Measurements from ENCODE around the gene CERS4. TPM values are rescaled to one million over a fixed set of nuclear protein-coding genes. Genes with fewer than 3 reads are reported as not detected.

CERS4 gene
- polyA plus RNA-seq, 1 experiment: 7.6 TPM

DNA sequence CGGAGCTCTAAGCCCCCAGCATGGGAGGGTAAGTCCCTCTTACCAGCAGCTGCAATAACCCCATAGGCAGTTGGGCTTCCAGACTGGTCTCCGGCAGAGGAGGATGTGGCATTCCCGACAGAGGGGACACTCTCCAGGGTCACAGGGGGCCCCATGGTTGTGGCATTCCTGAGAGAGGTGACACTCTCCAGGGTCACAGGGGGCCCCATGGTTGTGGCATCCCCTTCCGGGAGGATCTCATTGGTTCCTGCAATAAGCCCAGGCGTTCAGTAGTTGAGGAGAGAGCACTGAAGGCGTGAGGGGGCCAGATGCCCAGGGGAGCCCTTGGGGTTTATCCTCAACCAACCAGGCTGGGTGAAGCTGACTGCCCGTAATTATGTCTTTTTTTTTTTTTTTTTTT, 93.6 kb downstream of the CERS4 start:
- ChIA-PET POLR2A (no interaction called here), CTCF (interaction anchor here (0.9 kb wide), 1 partner anchor 33 kb away, joined by 5 read pairs; no protein-coding TSS in a partner anchor)
- H3K27me3 ChIP-seq (ENCODE audit: control insufficient read depth, insufficient read depth, low read length): no peaks in the 10 kb centered on the region
- DNase-seq (ENCODE audit: low read depth): no peak
- H3K36me3 ChIP-seq (ENCODE audit: control insufficient read depth, insufficient read depth, low read length): no peaks in the 10 kb centered on the region
- TF ChIP-seq, protein P1, sequence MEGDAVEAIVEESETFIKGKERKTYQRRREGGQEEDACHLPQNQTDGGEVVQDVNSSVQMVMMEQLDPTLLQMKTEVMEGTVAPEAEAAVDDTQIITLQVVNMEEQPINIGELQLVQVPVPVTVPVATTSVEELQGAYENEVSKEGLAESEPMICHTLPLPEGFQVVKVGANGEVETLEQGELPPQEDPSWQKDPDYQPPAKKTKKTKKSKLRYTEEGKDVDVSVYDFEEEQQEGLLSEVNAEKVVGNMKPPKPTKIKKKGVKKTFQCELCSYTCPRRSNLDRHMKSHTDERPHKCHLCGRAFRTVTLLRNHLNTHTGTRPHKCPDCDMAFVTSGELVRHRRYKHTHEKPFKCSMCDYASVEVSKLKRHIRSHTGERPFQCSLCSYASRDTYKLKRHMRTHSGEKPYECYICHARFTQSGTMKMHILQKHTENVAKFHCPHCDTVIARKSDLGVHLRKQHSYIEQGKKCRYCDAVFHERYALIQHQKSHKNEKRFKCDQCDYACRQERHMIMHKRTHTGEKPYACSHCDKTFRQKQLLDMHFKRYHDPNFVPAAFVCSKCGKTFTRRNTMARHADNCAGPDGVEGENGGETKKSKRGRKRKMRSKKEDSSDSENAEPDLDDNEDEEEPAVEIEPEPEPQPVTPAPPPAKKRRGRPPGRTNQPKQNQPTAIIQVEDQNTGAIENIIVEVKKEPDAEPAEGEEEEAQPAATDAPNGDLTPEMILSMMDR (IDR thresholded peaks at IDR 0.05; ENCODE audit: insufficient read depth, low read depth, low read length): no peak
- H3K4me3 ChIP-seq (ENCODE audit: low read depth, low read length): no peak overlapping the region

DNA sequence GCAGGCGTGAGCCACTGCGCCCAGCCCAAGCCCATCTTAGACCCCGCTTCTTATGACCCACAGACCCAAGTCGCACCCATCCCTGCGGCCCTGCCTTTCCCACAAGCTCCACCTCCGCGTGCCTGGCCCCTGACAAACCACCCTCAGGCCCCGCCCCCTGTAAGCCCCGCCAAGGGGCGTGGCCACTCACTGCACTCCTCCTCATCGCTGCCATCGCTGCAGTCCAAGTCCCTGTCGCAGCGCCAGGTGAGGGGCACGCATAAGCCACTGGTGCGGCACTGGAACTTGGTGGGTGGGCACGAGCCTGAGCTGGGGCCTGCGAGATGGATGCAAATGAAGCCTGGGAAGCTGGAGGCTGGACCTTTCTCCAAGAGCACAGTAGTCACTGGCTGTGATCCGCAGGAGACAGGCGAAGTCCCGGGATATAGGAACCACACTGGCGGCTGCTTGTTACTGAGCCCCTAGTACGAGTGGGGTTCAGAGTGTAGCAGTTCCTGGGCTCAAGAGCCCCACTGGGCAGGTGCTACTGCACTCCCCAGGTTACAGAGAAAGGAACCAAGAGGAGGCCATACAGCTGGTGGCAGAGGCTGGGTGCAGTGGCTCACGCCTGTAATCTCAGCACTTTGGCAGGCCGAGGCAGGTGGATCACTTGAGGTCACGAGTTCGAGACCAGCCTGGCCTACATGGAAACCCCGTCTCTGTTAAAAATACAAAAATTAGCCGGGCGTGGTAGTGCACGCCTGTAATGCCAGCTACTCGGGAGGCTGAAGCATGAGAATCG, 95.9 kb downstream of the CERS4 start:
- ChIA-PET POLR2A (no interaction called here), CTCF (no interaction called here)
- no peak for DNase-seq (ENCODE audit: low read depth)
- TF ChIP-seq, protein P1 (IDR thresholded peaks at IDR 0.05; ENCODE audit: insufficient read depth, low read depth, low read length): no peak
- Histone ChIP-seq H3K27me3 (ENCODE audit: control insufficient read depth, insufficient read depth, low read length) (no peaks in the 10 kb centered on the region), H3K36me3 (ENCODE audit: control insufficient read depth, insufficient read depth, low read length) (0 out of 2 replicates have a peak, but pooled peaks cover 2% of the 10 kb centered on the region), H3K4me3 (ENCODE audit: low read depth, low read length) (no peak overlapping the region)

DNA sequence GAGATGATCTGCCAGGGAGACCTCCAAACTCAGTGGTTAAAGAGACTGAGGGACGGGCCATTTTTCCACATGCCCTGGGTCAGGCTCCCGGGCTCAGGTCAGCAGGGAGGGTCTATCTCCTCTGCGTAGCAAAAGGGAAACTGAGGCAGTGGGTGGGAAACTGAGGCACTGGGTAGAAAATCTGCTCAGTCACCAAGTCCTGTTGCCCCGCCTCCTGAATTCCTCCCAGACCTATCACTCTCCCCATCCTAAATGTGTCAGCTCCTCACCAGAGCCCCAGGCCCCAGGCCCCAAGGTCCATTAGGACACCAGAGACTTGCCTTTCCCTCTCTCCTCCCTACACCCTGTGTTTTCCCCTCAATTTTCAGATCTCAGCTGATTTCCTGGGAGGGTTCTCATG, 96.6 kb downstream of the CERS4 start:
- no peak overlapping the region for H3K4me3 ChIP-seq (ENCODE audit: low read depth, low read length)
- no peaks in the 10 kb centered on the region for H3K27me3 ChIP-seq (ENCODE audit: control insufficient read depth, insufficient read depth, low read length)
- H3K36me3 ChIP-seq (ENCODE audit: control insufficient read depth, insufficient read depth, low read length): peaks cover 6% of the 10 kb centered on the region
- CTCF ChIA-PET: no interaction called here
- DNase-seq (ENCODE audit: low read depth): no peak
- POLR2A ChIA-PET: no interaction called here
- TF ChIP-seq, protein P1 (IDR thresholded peaks at IDR 0.05; ENCODE audit: insufficient read depth, low read depth, low read length): no peak

DNA sequence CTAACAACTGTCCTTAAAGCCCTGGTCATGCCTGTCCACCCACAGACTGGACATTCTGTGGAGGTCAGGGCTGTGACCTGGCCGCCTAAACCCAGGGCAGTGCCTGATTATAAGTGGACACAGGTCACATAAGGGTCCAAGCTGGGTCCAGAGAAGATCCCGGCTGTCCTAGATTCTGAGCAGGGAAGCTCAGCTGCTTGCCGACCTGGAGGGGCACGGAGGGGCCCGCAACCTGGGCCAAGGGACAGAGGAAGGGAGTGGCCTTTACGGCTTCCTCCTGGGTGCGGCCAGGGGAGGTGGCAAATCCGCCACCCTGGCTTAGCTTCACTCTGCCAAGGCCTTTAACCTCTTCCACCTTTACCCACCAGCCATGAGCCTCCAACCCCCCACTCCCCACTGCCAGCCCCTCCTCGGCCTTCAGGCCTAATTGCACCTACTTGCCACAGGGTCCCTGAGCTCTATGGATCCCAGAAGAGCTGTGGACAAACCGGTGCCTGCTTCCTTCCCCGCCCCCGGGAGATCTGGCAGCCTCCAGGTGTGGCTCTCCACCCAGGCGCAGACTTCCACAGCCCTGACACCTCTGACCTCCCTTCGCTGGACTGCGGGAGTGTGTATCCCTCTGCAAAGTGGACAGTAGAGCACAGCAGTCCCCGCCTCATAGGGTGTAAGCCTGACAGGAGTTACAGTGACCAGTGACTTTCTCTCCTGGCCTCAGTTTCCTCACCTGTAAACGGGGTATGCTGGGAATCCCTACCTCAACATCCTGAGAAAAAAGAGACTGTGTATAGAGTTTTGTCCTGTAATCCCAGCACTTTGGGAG, 97.3 kb downstream of the CERS4 start:
- ChIA-PET POLR2A (no interaction called here), CTCF (interaction anchor here (0.8 kb wide), 1 partner anchor 29 kb away, joined by 3 read pairs; no protein-coding TSS in a partner anchor)
- TF ChIP-seq, protein P1 (IDR thresholded peaks at IDR 0.05; ENCODE audit: insufficient read depth, low read depth, low read length): no peak
- no peak for DNase-seq (ENCODE audit: low read depth)
- no peaks in the 10 kb centered on the region for H3K27me3 ChIP-seq (ENCODE audit: control insufficient read depth, insufficient read depth, low read length)
- peaks cover 6% of the 10 kb centered on the region for H3K36me3 ChIP-seq (ENCODE audit: control insufficient read depth, insufficient read depth, low read length)
- no peak overlapping the region for H3K4me3 ChIP-seq (ENCODE audit: low read depth, low read length)

DNA sequence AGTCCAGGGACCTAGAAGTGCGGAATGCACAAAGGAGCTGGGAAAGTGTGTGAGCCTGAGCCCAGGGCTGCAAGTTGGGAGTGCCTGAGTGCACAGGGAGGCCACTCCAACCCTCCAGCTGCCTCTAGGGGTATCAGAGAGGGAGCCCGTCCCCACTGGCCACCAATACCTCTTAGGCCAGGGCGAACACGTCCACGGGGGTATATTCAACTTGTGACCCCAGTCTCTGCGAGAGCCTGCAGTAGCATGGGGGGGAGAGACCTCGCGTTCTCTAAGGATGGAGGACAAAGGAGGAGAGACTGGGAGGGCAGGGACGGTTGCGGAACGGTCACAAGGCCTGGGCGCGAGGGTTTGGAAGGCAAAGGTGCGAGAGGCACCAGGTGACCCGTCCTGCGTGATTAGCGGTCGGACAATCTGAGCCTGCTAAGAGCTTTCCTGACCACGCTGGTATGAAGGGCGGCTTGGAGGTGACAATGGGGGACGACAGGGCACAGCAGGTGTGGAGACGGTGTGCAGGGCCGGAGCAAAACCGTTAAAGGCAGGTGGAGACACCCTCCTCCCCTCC, 98.3 kb downstream of the CERS4 start:
- peaks cover 10% of the 10 kb centered on the region for H3K36me3 ChIP-seq (ENCODE audit: control insufficient read depth, insufficient read depth, low read length)
- CTCF ChIA-PET: interaction anchor here (0.8 kb wide), 1 partner anchor 28 kb away, joined by 3 read pairs; no protein-coding TSS in a partner anchor
- no peaks in the 10 kb centered on the region for H3K27me3 ChIP-seq (ENCODE audit: control insufficient read depth, insufficient read depth, low read length)
- TF ChIP-seq, protein P1 (IDR thresholded peaks at IDR 0.05; ENCODE audit: insufficient read depth, low read depth, low read length): no peak
- no peak for DNase-seq (ENCODE audit: low read depth)
- POLR2A ChIA-PET: no interaction called here
- peak overlapping the region; percentile 60 for H3K4me3 ChIP-seq (ENCODE audit: low read depth, low read length)
